ENCODE measurements around the gene COL4A2. TPM values are rescaled to one million over a fixed set of nuclear protein-coding genes. Genes with fewer than 3 reads are reported as not detected.
"Not testable (repeated sequence)": the region's sequence is repeated elsewhere in the genome, so short reads cannot be mapped to it uniquely, and the experiment has no call there.

Gene COL4A2
- total RNA-seq, 1 experiment from 2014 or later, result 67.4 TPM

DNA sequence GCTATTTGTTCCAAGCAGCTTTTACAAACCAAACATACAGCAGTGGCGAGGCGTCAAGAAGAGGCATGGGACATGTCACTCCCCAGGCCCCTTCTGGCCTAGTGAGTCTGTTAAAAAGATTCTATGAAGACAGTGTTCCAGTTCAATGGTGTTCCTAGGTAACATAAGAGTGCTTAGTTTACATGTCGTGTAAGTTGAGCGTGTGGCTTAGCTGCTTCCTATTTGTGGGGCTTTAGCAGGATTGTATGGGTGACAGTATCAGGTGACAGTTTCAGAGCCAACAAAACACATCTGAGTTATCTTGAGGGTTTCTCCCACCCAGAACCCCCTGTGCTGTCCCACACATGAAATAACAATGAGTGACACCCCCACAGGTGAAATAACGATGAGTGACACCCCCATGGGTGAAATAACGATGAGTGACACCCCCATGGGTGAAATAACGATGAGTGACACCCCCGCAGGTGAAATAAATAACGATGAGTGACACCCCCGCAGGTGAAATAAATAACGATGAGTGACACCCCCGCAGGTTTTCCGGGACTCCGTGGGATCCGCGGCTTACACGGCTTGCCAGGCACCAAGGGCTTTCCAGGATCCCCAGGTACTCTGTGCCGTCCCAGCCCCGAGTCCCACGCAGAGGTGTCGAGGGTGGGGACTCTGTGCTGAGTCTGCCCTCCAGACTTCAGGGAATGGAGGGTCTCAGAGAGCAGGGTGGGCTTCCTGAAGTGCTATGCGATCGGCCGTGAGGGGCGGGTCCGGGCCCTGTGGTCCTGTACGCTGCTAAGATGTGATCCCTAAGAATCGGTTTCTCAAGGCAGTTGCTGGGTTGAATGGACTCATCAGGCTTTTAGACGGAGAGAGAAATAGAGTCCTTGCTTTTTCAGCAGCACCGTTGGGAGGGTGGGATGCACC lies 185.9 kb downstream of the COL4A2 start:
- no peak for DNase-seq (ENCODE audit: low read depth)

DNA sequence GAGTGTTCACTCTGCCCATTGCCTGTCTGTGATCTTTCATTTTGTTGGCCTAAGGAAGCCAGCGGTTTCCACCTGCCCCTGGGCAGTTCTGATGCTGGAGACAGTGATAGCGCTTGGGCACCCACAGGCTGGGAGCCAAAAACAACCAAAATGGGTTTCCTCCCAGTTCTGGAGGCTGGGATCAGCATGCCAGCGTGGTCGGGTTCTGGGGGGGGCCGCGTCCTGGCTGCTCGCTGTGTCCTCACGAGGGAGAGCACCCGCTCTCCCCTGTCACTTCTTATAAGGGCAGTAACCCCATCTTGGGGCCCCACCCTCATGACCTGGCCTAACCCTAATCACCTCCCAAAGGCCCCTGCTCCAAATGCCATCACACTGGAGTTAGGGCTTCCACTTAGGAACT lies 186.5 kb downstream of the COL4A2 start:
- no peak for DNase-seq (ENCODE audit: low read depth)

DNA sequence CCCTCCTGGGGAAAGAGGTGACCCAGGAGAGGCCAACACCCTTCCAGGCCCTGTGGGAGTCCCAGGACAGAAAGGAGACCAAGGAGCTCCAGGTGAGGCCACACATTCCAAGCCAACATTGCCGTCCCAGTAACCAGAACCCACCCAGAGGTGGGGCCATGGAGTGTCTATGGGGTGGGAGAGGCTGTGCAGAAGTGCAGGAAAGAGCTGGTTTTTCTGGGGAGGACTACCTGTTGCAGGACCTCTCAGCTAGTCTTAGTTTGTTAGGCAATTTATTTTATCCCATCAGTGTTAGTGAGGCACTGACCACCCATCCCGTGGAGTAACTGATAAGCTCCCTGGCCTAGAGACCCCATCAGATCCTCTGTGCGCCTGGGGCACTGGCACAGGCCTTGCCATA lies 188.3 kb downstream of the COL4A2 start:
- DNase-seq (ENCODE audit: low read depth), result no peak

DNA sequence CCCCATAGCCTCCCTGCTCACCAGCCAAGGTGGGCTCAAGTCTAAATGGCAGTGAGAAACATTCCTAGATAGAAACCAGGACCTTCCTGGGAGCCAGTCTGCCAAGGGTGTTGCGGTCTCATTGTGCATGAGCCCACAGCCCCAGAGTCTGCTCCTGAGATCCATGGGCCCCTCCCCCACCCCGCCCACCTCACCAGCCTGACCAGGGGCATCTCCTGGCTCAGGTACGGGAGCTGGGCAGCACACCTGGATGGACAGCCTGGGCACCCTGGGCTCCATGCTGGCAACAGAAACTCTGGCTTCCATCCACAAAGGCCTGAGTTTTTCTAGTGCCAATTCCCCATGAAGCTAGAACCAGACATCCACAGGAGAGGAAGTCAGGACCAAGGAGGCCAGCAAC lies 188.8 kb downstream of the COL4A2 start:
- no peak for DNase-seq (ENCODE audit: low read depth)

DNA sequence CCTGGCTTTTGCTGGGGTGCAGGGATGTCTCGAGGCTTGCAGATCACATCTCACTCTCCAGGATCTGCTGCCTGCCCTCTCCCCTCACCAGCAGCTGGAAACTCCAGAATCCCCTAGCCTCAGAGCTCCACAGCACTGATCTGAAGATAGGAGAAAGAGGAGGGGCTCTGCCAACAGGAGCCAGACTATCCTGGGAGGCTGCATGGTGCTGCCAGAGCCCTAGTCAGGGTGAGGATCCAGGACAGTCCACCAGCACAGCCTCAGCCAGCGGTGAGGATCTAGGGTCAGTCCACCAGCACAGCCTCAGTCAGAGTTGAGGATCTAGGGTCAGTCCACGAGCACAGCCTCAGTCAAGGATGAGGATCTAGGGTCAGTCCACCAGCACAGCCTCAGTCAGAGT lies 189.2 kb downstream of the COL4A2 start:
- DNase-seq (ENCODE audit: low read depth), result no peak

DNA sequence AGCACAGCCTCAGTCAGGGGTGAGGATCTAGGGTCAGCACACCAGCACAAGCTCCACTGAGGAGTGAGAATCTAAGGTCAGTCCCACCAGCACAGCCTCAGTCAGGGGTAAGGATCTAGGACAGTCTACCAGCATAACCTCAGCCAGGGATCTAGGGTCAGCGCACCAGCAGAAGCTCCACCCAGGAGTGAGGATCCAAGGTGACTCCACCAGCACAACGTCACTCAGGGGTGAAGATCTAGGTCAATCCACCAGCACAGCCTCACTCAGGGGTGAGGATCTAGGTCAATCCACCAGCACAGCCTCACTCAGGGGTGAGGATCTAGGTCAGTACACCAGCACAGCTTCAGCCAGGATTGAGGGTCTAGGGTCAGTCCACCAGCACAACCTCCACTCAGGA lies 189.9 kb downstream of the COL4A2 start:
- no peak for DNase-seq (ENCODE audit: low read depth)

DNA sequence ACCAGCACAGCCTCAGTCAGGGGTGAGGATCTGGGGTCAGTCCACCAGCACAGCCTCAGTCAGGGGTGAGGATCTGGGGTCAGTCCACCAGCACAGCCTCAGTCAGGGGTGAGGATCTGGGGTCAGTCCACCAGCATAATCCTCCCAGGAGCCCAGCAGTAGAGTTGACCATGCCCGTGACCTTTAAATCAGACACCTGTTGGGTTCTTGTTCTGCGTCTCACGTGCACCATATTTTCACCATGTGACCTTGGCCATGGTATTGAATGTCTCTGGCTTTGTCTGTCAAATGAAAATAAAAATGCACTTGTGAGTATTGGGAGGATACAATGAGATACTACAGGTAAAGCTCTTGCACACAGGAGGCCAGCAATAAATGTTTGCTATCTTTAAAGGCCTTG lies 190.8 kb downstream of the COL4A2 start:
- not testable (repeated sequence) for DNase-seq (ENCODE audit: low read depth)

DNA sequence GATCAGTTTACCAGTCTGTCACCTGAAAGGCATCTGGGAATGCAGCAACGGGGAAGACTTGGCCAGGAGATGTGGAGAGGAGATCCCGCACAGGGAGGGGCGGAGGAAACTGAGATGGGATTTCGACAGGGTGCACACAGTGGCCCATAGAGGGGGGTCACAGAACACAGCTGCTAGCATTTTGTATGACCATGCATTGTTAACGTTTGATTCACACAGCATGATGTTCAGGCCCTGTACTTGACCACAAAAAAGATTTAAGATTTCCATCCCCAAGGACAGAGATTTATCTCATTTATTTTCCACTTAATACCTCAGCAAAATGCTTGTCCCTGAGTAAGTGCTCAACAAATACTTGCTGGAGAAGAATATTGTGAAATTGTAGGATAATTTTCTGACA lies 191.2 kb downstream of the COL4A2 start:
- peak; percentile 49 for DNase-seq (ENCODE audit: low read depth)

DNA sequence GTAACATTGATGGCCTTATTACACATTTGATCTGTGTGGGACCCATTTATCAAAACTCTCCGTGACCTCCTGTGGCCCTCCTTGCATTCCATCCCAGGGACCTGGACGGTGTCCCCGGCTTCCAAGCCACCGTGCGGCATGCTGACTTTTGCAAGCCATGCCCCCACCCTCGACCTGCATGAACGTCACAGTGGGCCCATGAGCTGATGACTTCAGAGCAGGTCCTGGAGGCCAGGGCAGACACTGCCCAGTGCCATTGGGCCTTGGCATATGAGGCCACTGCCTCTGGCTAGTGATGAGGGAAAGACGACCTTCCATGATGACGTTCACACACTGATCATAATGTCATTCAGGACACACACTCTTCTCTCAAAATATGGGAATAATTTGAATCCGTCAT lies 191.7 kb downstream of the COL4A2 start:
- no peak for DNase-seq (ENCODE audit: low read depth)

DNA sequence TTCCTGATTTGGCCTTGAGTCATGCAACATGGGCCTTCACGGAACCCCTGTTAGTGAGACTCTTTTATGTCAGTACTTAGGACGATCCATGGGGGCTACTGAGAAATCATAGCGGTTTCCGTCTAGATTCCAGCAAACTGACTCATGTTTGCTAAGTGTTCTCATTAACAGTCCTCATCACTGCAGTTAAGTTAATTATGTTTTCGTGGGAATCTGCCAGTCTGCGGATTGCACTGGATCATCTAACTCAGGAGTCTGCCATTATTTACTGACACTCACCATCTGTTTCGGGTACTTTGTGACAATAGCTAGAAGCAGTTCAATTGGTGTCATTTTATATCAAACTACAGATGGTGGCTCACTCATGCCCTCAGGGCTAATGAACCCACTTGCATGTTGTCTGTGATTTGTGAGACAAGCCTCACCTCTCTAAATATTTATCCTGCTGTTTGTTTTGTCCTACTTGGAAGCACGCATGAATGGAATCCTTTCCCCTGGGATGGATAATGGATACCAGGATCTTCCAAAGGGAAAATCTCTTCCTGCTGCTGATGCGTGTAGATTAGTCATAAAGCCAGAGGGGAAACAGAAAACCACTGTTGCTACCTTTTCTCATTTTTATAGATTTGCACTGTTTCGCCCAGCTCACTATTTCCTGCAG lies 192.7 kb downstream of the COL4A2 start:
- DNase-seq (ENCODE audit: low read depth), result peak; percentile 84

DNA sequence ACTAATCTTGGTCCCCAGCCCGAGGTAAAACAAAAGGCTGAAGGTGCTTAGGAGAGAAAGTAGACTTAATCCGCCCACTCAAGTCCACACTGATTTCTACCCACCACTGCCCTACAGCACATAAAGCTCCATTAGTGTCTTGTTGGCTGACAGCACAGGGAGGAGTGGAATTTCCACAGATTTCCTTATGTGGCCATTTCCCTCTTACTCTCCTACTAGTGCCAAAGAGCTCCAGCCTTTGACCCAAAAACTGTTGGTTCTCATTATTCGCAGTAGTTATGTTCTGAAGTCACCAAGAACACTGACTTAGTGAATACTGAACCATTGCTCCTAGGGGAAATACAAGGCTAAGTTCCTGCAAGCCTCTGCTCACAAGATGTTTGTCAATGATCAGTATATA lies 193.3 kb downstream of the COL4A2 start:
- no peak for DNase-seq (ENCODE audit: low read depth)

DNA sequence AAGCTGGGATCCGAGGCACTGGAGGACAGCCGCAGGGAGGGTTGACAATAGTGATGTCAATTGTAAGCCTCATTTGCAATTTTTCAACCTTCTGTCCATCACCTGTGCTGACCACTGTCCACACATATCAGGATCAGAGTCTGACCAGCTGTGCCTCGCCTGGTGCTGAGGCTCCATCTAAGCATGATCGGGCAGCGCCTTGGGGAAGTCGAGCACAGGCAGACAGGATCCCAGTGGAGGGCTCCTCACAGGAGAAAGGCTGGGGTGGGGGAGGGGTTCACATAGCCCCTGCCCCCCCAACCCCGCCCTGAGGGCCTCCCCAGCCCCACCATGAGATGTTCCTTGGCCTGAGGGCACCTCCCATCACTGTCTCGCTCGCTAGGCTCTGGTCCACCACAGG lies 194.1 kb downstream of the COL4A2 start:
- no peak for DNase-seq (ENCODE audit: low read depth)

DNA sequence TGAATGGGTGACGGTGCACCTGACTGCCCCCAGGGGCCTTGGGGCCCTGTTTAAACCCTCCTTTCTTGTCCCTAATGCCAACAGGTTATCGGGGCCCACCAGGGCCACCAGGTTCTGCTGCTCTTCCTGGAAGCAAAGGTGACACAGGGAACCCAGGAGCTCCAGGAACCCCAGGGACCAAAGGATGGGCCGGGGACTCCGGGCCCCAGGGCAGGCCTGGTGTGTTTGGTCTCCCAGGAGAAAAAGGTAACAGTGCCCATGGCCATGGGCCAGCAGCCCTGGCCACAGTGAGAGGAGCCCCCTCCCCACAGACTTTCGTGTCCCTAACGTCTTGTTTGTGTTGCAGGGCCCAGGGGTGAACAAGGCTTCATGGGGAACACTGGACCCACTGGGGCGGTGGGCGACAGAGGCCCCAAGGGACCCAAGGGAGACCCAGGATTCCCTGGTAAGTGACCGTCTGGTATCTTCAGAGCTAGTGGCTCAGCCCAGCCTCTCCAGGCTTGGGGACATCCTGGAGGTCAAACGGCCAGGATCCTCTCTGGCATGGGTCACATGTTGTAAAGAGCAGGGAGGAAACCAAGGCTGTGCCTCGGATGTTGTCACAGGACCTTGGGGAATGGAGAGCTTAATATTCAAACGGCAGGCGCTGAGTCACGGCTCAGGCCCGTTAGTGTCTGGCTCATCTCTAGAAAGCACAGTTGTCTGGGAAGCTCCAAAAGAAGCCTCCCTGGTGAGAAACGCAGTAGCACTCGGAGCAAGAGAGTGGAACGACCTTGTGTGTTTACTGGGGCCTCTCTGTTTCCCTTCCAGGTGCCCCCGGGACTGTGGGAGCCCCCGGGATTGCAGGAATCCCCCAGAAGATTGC lies 196.2 kb downstream of the COL4A2 start:
- DNase-seq (ENCODE audit: low read depth), result peak; percentile 19

DNA sequence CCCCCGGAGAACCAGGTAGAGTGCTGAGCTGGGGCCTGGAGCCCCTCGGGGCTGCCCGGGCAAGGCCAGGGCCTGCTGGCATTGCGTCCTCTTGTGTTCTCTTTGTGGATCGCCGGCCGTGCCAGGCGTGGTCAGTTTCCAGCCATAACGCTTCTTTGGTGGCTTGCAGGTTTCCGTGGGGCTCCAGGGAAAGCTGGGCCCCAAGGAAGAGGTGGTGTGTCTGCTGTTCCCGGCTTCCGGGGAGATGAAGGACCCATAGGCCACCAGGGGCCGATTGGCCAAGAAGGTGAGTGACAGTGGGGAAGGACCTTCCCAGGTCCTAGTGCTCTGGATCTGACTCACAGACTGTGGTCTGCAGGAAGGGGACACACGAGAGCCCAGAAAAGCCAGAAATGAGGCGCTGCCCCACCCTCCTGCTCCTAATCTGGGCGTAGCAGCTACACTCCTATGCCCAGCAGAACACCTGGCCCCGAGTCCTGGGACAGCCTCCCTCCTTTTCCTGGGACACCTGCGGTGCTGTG lies 197.0 kb downstream of the COL4A2 start:
- no peak for DNase-seq (ENCODE audit: low read depth)

DNA sequence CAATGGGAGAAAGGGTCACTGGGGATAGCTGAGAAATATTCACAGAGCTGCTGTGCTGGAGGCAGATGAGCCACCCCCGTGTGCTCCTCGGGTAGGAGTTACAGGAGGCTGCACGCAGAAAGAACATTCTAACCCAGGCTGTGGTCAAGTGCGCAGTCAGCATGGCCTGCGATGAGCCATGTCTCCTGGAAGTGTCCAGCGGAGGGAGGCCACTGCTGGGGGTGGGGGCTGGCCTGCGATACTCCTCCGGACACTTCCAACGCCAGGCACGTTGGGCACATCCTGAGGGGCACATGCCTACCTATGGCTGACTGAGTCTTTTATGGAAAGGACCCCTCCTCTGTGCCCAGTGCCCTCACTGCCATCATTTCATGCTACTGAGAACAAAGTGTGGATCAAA lies 198.5 kb downstream of the COL4A2 start:
- no peak for DNase-seq (ENCODE audit: low read depth)

DNA sequence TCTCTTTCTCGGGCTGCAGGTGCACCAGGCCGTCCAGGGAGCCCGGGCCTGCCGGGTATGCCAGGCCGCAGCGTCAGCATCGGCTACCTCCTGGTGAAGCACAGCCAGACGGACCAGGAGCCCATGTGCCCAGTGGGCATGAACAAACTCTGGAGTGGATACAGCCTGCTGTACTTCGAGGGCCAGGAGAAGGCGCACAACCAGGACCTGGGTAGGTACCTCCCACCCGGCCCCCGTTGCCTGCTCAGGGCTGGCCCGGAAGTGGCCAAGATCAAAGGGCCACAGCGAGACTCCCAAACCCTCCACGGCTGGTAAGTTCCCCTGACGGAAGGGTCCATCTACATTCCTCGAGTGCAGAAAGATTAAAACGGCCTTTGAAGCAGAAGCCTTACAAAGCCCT lies 199.3 kb downstream of the COL4A2 start:
- no peak for DNase-seq (ENCODE audit: low read depth)

DNA sequence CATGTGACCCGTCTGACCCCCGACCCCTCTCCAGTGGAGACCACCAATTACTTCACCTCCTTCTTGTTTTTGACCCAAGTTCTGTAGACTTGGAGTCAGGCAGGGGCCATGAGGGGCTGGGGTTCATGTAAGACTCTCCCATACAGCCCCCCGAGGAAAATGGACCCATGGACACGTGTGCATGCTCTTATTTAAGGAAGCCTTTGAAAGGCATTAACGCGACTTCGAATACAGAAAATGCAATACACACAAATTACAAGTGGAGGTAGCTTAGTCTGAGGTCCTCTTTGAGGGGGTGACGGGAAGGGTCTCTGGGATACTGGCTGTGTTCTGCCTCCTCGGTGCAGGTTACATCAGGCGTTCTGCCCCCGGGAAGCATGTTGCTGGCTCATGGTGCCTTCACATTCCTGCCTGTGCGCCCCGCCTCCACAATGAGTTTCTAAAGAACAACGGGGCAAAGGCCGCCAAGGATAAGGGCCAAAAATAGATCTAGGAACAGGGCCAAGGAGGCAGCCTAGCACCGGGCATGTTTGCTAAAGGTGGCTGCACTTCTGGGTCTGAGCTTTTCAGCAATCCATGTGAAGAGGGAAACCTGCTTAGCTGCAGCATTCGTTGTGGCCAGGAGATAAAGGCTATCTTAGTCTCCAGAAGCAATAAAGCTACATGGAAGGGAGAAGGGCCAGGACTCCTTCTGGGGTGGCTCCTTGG lies 199.9 kb downstream of the COL4A2 start:
- no peak for DNase-seq (ENCODE audit: low read depth)

DNA sequence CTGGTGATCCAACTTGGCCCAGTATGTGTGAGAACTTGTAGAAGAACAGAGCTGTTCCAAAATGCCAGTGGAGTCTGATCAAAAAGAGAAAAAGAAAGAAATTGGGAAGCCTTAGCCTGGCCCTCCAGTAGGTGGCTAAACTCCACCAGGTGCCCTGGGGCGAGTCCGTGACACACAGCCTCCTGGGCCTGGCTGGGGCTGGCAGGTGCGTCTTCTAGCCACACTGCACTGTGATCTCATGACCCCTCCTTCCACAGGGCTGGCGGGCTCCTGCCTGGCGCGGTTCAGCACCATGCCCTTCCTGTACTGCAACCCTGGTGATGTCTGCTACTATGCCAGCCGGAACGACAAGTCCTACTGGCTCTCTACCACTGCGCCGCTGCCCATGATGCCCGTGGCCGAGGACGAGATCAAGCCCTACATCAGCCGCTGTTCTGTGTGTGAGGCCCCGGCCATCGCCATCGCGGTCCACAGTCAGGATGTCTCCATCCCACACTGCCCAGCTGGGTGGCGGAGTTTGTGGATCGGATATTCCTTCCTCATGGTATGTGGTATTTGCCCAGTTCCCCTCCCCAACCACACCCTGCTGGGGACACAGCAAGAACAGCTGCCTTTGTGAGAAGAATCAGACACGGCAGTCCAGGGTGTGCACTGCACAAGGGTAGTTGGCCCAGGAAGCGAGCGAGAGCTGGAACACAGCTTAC lies 200.7 kb downstream of the COL4A2 start:
- DNase-seq (ENCODE audit: low read depth), result no peak

DNA sequence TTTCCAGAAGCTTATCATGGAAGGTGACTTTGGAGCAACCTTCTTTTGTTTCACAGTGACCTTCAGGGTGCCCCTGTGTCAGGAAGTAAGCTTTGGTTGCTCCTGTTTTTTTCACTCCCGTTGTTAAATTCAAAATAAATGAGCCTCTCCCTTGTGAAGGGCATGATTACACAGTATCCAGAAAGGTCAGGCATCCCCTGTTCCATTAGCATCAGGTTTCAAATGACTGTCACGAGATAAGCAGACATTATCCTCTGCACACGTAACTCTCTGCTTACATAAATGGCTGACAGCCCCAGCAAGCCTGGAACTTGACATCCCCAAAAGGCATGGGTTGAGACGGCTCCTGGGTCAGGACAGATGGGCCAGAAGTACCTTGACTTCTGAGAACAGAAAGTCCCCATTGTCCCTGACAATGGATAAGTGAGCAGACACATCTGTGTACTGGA lies 202.4 kb downstream of the COL4A2 start:
- DNase-seq (ENCODE audit: low read depth), result no peak

DNA sequence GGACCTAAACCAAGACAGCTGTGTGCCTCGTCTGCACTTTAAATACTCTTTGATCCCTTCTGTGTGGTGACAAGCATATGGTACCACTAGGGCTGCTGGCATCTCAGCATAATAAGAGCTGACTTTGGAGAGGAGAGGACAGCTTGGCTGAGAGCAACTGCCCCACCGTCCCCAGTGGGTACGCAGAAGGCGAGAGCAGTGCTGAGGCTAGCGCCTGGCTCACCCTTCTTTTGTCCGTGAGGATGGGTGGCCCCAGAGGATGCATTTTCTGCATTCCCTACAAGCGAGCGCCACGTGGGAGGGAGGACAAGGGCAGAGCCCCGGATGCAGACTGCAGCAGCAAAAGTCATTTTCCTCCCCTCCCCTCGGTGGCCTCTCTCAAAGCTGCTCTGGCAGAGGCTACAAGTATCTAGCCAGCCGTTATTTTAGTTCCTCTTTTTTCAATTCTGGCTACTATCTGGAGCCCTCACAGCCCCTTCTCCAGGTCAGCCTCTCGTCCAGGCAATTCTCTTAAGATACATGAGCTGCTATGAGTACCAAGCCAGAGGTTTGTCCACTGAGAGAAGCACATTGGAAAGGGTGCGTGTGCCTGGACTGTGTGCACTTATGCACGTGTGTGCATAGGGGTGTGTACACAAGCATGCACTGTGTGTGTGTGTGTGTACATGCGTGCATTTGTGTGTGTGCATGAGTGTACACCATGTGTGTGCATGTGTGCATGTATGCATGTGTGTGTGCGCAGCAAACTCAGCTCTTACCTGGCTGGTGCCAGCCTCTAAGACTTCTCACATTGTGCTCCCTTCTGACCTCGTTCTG lies 203.1 kb downstream of the COL4A2 start:
- DNase-seq (ENCODE audit: low read depth), result no peak
